Thyroid gland (tissue), 4 donors: Measurements from ENCODE around the gene CPXM2.

Experiments
- POLR2A ChIP-seq, 2 donors: fragments of 450-650 bp; IDR thresholded peaks; one replicate each; pipeline ENCODE4 v1.6.1; 2017; ENCODE audit warnings: antibody characterized with exemption in 2 of 2, mild to moderate bottlenecking in 2 of 2, moderate library complexity in 1 of 2
- TF ChIP-seq, protein P1 (sequence below), 6 experiments: fragments of 200-600 bp in 3 of 6; fragments of 450-650 bp in 3 of 6; sonication (generic) in 3 of 6; IDR thresholded peaks; one replicate each; pipeline ENCODE4 v1.5.1; 2016 to 2019; ENCODE audit warnings: antibody characterized with exemption in 6 of 6, mild to moderate bottlenecking in 2 of 6, inconsistent platforms in 1 of 6, moderate library complexity in 1 of 6

DNA sequence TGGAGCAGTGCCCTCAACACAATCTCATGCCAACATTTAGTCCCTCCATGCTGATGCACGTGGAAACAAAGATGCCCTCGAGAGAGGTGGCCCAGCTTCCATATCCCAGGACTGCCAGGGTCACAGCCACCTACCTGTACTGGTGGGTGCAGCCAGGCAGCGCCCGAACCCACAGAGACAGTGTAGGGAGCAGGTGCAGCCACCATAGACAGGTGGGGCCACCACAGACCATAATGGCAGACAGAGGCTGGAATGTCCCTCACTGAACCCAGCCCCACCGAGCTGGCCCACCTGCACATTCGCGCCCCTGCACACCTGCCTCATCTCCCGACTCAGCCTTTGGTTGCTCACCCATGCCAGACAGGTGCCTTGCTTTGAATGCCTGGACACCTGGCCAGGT, 18.3 kb upstream of the CPXM2 start:
- TF ChIP-seq POLR2A (IDR thresholded peaks at IDR 0.05), result no peak
- TF ChIP-seq, protein P1, sequence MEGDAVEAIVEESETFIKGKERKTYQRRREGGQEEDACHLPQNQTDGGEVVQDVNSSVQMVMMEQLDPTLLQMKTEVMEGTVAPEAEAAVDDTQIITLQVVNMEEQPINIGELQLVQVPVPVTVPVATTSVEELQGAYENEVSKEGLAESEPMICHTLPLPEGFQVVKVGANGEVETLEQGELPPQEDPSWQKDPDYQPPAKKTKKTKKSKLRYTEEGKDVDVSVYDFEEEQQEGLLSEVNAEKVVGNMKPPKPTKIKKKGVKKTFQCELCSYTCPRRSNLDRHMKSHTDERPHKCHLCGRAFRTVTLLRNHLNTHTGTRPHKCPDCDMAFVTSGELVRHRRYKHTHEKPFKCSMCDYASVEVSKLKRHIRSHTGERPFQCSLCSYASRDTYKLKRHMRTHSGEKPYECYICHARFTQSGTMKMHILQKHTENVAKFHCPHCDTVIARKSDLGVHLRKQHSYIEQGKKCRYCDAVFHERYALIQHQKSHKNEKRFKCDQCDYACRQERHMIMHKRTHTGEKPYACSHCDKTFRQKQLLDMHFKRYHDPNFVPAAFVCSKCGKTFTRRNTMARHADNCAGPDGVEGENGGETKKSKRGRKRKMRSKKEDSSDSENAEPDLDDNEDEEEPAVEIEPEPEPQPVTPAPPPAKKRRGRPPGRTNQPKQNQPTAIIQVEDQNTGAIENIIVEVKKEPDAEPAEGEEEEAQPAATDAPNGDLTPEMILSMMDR (IDR thresholded peaks at IDR 0.05), result no peak
